ENCODE measurements around the gene SHLD3. TPM values are rescaled to one million over a fixed set of nuclear protein-coding genes. Genes with fewer than 3 reads are reported as not detected.

SHLD3 gene
- total RNA-seq, 4 donors from 2014 or later = 1.1 to 4.8 (median 3.8) TPM

DNA sequence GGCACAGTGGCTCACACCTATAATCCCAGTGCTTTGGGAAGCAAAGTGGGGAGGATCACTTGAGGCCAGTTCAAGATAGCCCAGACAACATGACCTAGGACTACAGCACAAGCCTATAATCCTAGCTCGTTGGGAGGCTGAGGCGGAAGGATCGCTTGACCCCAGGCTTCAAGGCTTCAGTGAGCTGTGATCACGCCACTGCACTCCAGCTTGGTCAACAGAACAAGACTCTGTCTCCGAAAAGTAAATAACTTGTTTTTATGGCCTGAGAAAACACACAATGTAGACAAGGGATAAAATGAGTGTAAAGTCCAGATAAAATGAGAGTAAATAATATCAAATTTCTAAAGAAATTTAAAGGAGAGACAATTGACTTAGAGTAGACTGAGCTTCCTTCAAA lies 26.3 kb downstream of the SHLD3 start:
- H3K27ac ChIP-seq = no peak overlapping the region
- no peaks in the 10 kb centered on the region for H3K27me3 ChIP-seq
- no peaks in the 10 kb centered on the region for H3K9me3 ChIP-seq
- TF ChIP-seq POLR2A (IDR thresholded peaks at IDR 0.05) (no peak), EP300 (IDR thresholded peaks at IDR 0.05) (no peak), POLR2AphosphoS5 (IDR thresholded peaks at IDR 0.05) (no peak)
- TF ChIP-seq, protein P1, sequence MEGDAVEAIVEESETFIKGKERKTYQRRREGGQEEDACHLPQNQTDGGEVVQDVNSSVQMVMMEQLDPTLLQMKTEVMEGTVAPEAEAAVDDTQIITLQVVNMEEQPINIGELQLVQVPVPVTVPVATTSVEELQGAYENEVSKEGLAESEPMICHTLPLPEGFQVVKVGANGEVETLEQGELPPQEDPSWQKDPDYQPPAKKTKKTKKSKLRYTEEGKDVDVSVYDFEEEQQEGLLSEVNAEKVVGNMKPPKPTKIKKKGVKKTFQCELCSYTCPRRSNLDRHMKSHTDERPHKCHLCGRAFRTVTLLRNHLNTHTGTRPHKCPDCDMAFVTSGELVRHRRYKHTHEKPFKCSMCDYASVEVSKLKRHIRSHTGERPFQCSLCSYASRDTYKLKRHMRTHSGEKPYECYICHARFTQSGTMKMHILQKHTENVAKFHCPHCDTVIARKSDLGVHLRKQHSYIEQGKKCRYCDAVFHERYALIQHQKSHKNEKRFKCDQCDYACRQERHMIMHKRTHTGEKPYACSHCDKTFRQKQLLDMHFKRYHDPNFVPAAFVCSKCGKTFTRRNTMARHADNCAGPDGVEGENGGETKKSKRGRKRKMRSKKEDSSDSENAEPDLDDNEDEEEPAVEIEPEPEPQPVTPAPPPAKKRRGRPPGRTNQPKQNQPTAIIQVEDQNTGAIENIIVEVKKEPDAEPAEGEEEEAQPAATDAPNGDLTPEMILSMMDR (IDR thresholded peaks at IDR 0.05) = no peak
- H3K36me3 ChIP-seq = peaks cover 0 to 60% of the 10 kb centered on the region in 2 donors
- no peak overlapping the region for H3K4me3 ChIP-seq
- 80 to 86% methylated on average over 4 to 5 of the region's 5 CpGs for WGBS, 2 donors (ENCODE audit: low coverage in 1 of 2)
- ATAC-seq = no peak
- no peaks in the 10 kb centered on the region for H3K4me1 ChIP-seq

DNA sequence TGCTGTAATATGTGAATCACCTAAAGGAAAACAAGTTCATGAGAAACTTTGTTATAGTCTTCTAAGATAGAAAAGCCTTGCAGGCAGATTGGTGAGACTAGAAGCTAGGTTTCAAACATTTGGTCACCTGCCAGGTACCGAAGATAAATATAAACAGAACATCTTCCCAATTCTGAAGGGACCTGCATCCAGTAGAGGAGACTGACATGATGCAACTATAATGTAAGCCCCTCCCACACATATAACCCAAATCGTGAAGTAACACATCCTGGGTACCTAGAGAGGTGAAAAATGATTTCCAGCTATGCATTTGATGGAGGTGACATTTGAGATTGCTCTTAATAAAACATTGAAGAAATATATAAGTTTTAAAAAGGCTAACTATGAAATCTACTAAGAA lies 29.9 kb downstream of the SHLD3 start:
- Histone ChIP-seq H3K36me3 (peaks cover 0 to 51% of the 10 kb centered on the region in 2 donors), H3K27ac (no peak overlapping the region), H3K9me3 (no peaks in the 10 kb centered on the region), H3K4me1 (no peaks in the 10 kb centered on the region), H3K27me3 (no peaks in the 10 kb centered on the region), H3K4me3 (no peak overlapping the region)
- WGBS, 2 donors (ENCODE audit: low coverage in 1 of 2) = 83 to 91% methylated on average over 2 of the region's 2 CpGs
- TF ChIP-seq, protein P1 (IDR thresholded peaks at IDR 0.05) = no peak
- TF ChIP-seq EP300 (IDR thresholded peaks at IDR 0.05) = no peak
- TF ChIP-seq POLR2A (IDR thresholded peaks at IDR 0.05) = no peak
- TF ChIP-seq POLR2AphosphoS5 (IDR thresholded peaks at IDR 0.05) = no peak
- no peak for ATAC-seq

DNA sequence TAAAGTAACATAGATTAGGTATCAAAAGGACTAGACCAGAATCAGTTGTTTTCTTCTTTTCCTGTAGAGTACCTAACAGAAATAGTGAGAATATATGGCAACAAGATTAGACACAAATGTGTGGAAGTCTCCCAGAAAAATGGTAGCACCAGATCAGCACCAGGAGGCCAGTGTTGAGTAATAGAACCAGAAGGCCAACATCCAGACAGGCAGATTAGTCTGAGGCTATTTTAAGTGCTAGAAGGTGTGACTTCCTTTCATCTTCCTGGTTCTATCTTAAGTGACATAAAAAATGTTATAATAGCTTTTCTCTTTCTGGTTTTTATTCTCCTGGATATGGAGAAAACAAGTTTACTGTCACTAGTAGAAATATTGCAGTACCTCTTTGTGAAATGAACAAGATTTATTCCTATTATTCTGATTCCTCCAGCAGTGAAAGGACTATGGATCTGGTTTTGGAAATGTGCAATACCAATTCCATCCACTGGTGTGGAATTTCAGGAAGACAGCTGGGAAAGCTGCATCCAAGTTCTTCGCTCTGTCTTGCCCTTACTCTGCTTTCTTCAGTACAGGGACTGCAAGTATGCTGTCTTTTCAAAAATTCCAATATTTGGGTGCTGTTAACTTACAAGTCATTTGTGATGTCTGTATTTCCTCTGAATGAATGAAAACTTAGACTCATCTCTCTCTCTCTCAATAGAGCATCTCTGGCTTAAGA lies 39.1 kb downstream of the SHLD3 start:
- ATAC-seq = no peak
- Histone ChIP-seq H3K27ac (no peak overlapping the region), H3K4me1 (no peaks in the 10 kb centered on the region), H3K9me3 (no peaks in the 10 kb centered on the region), H3K27me3 (no peaks in the 10 kb centered on the region), H3K36me3 (peaks cover 0 to 79% of the 10 kb centered on the region in 2 donors), H3K4me3 (no peak overlapping the region)
- TF ChIP-seq POLR2A (IDR thresholded peaks at IDR 0.05) = no peak
- TF ChIP-seq, protein P1 (IDR thresholded peaks at IDR 0.05) = peak; percentile 6 to 37 (median 18)
- WGBS, 2 donors (ENCODE audit: low coverage in 1 of 2) = 83 to 89% methylated on average over 1 of the region's 1 CpG

DNA sequence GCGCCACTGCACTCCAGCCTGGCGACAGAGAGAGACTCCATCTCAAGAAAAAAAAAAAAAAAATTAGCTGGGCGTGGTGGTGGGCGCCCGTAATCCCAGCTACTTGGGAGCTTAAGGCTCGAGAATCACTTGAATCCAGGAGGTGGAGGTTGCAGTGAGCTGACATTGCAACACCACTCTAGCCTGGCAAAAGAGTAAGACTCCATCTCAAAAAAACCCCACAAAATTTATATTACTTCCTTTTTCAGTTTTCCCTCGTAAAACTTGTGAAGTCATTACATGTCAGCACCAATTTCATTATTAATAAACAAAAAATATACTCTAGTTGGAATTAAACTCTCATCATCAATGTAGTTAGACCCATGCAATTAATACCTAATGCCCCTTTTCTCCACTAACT lies 43.9 kb downstream of the SHLD3 start:
- 80 to 82% methylated on average over 2 to 6 of the region's 7 CpGs for WGBS, 2 donors (ENCODE audit: low coverage in 1 of 2)
- H3K36me3 ChIP-seq = peaks cover 0 to 78% of the 10 kb centered on the region in 2 donors
- H3K27me3 ChIP-seq = no peaks in the 10 kb centered on the region
- H3K9me3 ChIP-seq = no peaks in the 10 kb centered on the region
- H3K4me1 ChIP-seq = no peaks in the 10 kb centered on the region
- no peak for ATAC-seq
- no peak for TF ChIP-seq EP300 (IDR thresholded peaks at IDR 0.05)
- TF ChIP-seq, protein P1 (IDR thresholded peaks at IDR 0.05) = no peak
- no peak for TF ChIP-seq POLR2A (IDR thresholded peaks at IDR 0.05)
- TF ChIP-seq POLR2AphosphoS5 (IDR thresholded peaks at IDR 0.05) = no peak
- no peak overlapping the region for H3K27ac ChIP-seq
- no peak overlapping the region for H3K4me3 ChIP-seq

DNA sequence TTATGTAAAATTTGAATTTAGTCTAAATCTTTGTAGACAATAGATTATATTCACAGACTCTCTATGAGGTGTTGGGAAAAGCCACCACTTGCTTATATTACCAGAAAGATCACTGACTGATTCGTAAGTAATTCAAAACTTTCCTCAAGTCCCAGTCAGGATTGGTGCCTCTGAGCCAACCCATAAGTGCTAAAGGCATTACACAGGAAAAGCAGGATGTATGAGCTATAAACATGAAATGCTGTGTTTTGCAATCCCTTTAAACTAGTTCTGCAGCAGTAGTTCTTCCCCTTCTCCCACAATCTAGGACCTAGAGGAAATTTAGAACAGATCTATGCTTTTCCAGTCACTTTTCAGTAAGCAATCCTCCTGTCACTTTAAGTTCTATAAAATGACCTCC lies 48.0 kb downstream of the SHLD3 start:
- Histone ChIP-seq H3K36me3 (peaks cover 0 to 55% of the 10 kb centered on the region in 2 donors), H3K27me3 (no peaks in the 10 kb centered on the region), H3K4me1 (no peaks in the 10 kb centered on the region), H3K4me3 (no peak overlapping the region), H3K27ac (no peak overlapping the region), H3K9me3 (no peaks in the 10 kb centered on the region)
- no peak for ATAC-seq
- TF ChIP-seq, protein P1 (IDR thresholded peaks at IDR 0.05) = no peak
- no peak for TF ChIP-seq POLR2AphosphoS5 (IDR thresholded peaks at IDR 0.05)
- no peak for TF ChIP-seq EP300 (IDR thresholded peaks at IDR 0.05)
- TF ChIP-seq POLR2A (IDR thresholded peaks at IDR 0.05) = no peak
- WGBS, 2 donors (ENCODE audit: low coverage in 1 of 2) = 58 to 88% methylated on average over 1 of the region's 1 CpG
